B cell (primary cell): ENCODE results near the gene GYPA. TPM values are rescaled to one million over a fixed set of nuclear protein-coding genes. Genes with fewer than 3 reads are reported as not detected.
"Not testable (repeated sequence)": the region's sequence is repeated elsewhere in the genome, so short reads cannot be mapped to it uniquely, and the experiment has no call there.

Experiments
- ATAC-seq: fragments of 200-7000 bp; cut with Tn5 transposase; one replicate; pipeline ENCODE4 v1.10.0; 2021; ENCODE audit warnings: low read depth, mild to moderate bottlenecking, moderate number of reproducible peaks, moderate library complexity
- CTCF ChIA-PET: fragments of 350-600 bp; sonication (Branson Sonifier 250); formaldehyde crosslinking; loops from one replicate; lab custom pipeline; 2021; ENCODE audit warnings: antibody characterized with exemption, inconsistent platforms; lab: Charles Lee
- POLR2A ChIA-PET: fragments of 350-600 bp; sonication (Branson Sonifier 250); formaldehyde crosslinking; loops from one replicate; lab custom pipeline; 2021; ENCODE audit warnings: antibody characterized with exemption; lab: Charles Lee
- DNase-seq: peaks from one replicate; pipeline ENCODE4 v3.0.0; 2013
- H2AFZ ChIP-seq: 2 replicates; pipeline ENCODE4 v1.6.1; 2012; ENCODE audit warnings: mild to moderate bottlenecking, low read depth, low read length; ENCODE audit not compliant: insufficient read depth, poor library complexity, severe bottlenecking
- H3K27ac ChIP-seq, 2 donors: 1 replicate in 1 of 2; 2 replicates in 1 of 2; pipeline ENCODE4 v1.5.1; 2012 to 2013; ENCODE audit warnings: low read length in 2 of 2, mild to moderate bottlenecking in 2 of 2, moderate library complexity in 1 of 2
- H3K27me3 ChIP-seq, 4 experiments: fragments of 200-600 bp in 1 of 4; sonication (generic) in 1 of 4; replicated peaks in 1 of 4; 1 replicate in 2 of 4; 2 replicates in 2 of 4; pipeline versions ENCODE4 v1.6.1 to v1.7.0; 2013 to 2016; ENCODE audit warnings: low read length in 3 of 4, mild to moderate bottlenecking in 2 of 4, mixed read lengths in 1 of 4, moderate library complexity in 1 of 4; ENCODE audit not compliant: insufficient read depth in 4 of 4, control insufficient read depth in 3 of 4; ENCODE audit errors: control extremely low read depth in 1 of 4
- H3K36me3 ChIP-seq, 2 experiments: replicated peaks in 1 of 2; 1 replicate in 1 of 2; 2 replicates in 1 of 2; pipeline versions ENCODE4 v1.6.1 to v1.7.1; 2013; ENCODE audit warnings: low read length in 1 of 2; ENCODE audit not compliant: insufficient read depth in 2 of 2, control insufficient read depth in 1 of 2; ENCODE audit errors: control extremely low read depth in 1 of 2, extremely low read depth in 1 of 2
- H3K4me1 ChIP-seq, 2 donors: fragments of 200-600 bp in 1 of 2; sonication (generic) in 1 of 2; 1 replicate in 1 of 2; 2 replicates in 1 of 2; pipeline versions ENCODE4 v1.5.1 to v1.6.1; 2013 to 2017; ENCODE audit warnings: low read length in 2 of 2; ENCODE audit not compliant: control insufficient read depth in 2 of 2, insufficient read depth in 2 of 2
- H3K4me2 ChIP-seq: replicated peaks from 2 replicates; pipeline ENCODE3; 2012; ENCODE audit warnings: mild to moderate bottlenecking, low read depth, low read length; ENCODE audit not compliant: poor library complexity, severe bottlenecking
- H3K4me3 ChIP-seq, 5 experiments: fragments of 200-600 bp in 1 of 5; sonication (generic) in 1 of 5; 1 replicate in 3 of 5; 2 replicates in 2 of 5; pipeline versions ENCODE4 v1.5.1 to v1.7.0; 2011 to 2016; ENCODE audit warnings: low read length in 4 of 5, mild to moderate bottlenecking in 4 of 5, low read depth in 2 of 5, control low read depth in 1 of 5, moderate library complexity in 1 of 5; ENCODE audit not compliant: insufficient read depth in 1 of 5; ENCODE audit errors: control extremely low read depth in 1 of 5, extremely low read depth in 1 of 5
- H3K79me2 ChIP-seq: fragments of 200-600 bp; sonication (generic); one replicate; pipeline ENCODE4 v1.6.0; 2016; ENCODE audit warnings: low read length; ENCODE audit not compliant: control insufficient read depth, insufficient read depth
- H3K9ac ChIP-seq: fragments of 200-600 bp; sonication (generic); 2 replicates; pipeline ENCODE4 v1.6.1; 2017; ENCODE audit warnings: mild to moderate bottlenecking, low read length, moderate library complexity
- H3K9me3 ChIP-seq, 3 donors: one replicate each; pipeline versions ENCODE4 v1.6.1 to v1.7.1; 2013; ENCODE audit warnings: low read length in 2 of 3; ENCODE audit not compliant: control insufficient read depth in 2 of 3, insufficient read depth in 1 of 3; ENCODE audit errors: control extremely low read depth in 1 of 3
- H4K20me1 ChIP-seq: 2 replicates; pipeline ENCODE4 v1.6.0; 2012; ENCODE audit warnings: mild to moderate bottlenecking, low read length; ENCODE audit not compliant: insufficient read depth, control insufficient read depth, poor library complexity, severe bottlenecking
- H3K27ac Mint-ChIP-seq: one replicate; pipeline ENCODE4 v1.8.0; 2021; ENCODE audit warnings: mixed read lengths
- H3K27me3 Mint-ChIP-seq: one replicate; pipeline ENCODE4 v1.8.0; 2021; ENCODE audit warnings: mixed read lengths
- H3K4me1 Mint-ChIP-seq: one replicate; pipeline ENCODE4 v1.8.0; 2021; ENCODE audit warnings: mixed read lengths
- H3K4me3 Mint-ChIP-seq: one replicate; pipeline ENCODE4 v1.8.0; 2021; ENCODE audit warnings: mixed read lengths
- H3K9me3 Mint-ChIP-seq: one replicate; pipeline ENCODE4 v1.8.0; 2022; ENCODE audit warnings: mixed read lengths; ENCODE audit not compliant: insufficient read depth
- CTCF ChIP-seq: fragments of 200-600 bp; IDR thresholded peaks from one replicate; pipeline ENCODE4 v1.8.0; 2022; ENCODE audit warnings: antibody characterized with exemption, mild to moderate bottlenecking
- EZH2 ChIP-seq: IDR thresholded peaks from 2 replicates; pipeline ENCODE4 v1.6.1; 2012; ENCODE audit warnings: borderline replicate concordance, low read depth, mild to moderate bottlenecking, moderate library complexity, low read length; ENCODE audit not compliant: insufficient read depth, poor library complexity, severe bottlenecking
- WGBS: methylation state at CpG from one replicate; pipeline ENCODE4 v1.1.5; 2013; ENCODE audit warnings: missing lambda C conversion rate; ENCODE audit not compliant: insufficient coverage; 5-methylcytosine and 5-hydroxymethylcytosine counted together
- intact Hi-C: fragments of 100-400 bp; cut with micrococcal nuclease; formaldehyde crosslinking; loops from one replicate; pipeline ENCODE4 v1.10.0; 2022
- polyA plus RNA-seq: library from polyadenylated mRNA; depleted of rRNA; stranded (reverse); fragments of >200 nt; gene quantifications from 2 replicates; pipeline ENCODE4 v1.2.3, GENCODE V29; 2012
- total RNA-seq, 2 donors: library from RNA; stranded (reverse); fragments of 120-200 nt in 1 of 2; gene quantifications; 1 replicate in 1 of 2; 2 replicates in 1 of 2; pipeline versions ENCODE4 v1.2.3 to v1.2.4, GENCODE V29; 2013 to 2022

Gene GYPA
- total and polyA plus RNA-seq, 2 donors (not counting 1 experiment from before 2014, with no cell fraction given) = not detected

- DNase-seq, H4K20me1 ChIP-seq, H3K27me3 ChIP-seq, H3K9ac ChIP-seq, ATAC-seq, H2AFZ ChIP-seq, H3K9me3 Mint-ChIP-seq, H3K79me2 ChIP-seq, POLR2A ChIA-PET, H3K4me3 ChIP-seq, H3K27ac ChIP-seq, H3K4me2 ChIP-seq, H3K27ac Mint-ChIP-seq, H3K4me1 Mint-ChIP-seq, H3K4me1 ChIP-seq, H3K9me3 ChIP-seq, H3K4me3 Mint-ChIP-seq, CTCF ChIA-PET, H3K27me3 Mint-ChIP-seq, H3K36me3 ChIP-seq, intact Hi-C loops: not testable (repeated sequence)
- 100% methylated on average over 2 of the region's 3 CpGs for WGBS
Measured at GRCh38 chr4:144123269-144123668, 17.2 kb downstream of the GYPA start.

GRCh38 chr4:144119752-144120151 lies 20.8 kb downstream of the GYPA start:
- H3K36me3 ChIP-seq, H3K27ac ChIP-seq, H3K9me3 ChIP-seq, H3K79me2 ChIP-seq, H3K4me3 ChIP-seq, DNase-seq, H3K4me3 Mint-ChIP-seq, H3K4me1 ChIP-seq, H3K9me3 Mint-ChIP-seq, CTCF ChIA-PET, H4K20me1 ChIP-seq, H3K4me2 ChIP-seq, H3K27ac Mint-ChIP-seq, ATAC-seq, H3K27me3 ChIP-seq, H3K27me3 Mint-ChIP-seq, POLR2A ChIA-PET, H3K4me1 Mint-ChIP-seq, H3K9ac ChIP-seq, H2AFZ ChIP-seq, intact Hi-C loops: not testable (repeated sequence)
- WGBS = no CpG with 5 or more reads among the region's 5 CpGs

- intact Hi-C loops = no loop called here
- ATAC-seq (no peak), DNase-seq (no peak)
- Mint-ChIP-seq H3K27me3 (peaks cover 10% of the 10 kb centered on the region), H3K9me3 (no peaks in the 10 kb centered on the region), H3K4me3 (no peak overlapping the region), H3K27ac (no peak overlapping the region), H3K4me1 (peaks cover 4% of the 10 kb centered on the region)
- no peaks in the 10 kb centered on the region for H3K36me3 ChIP-seq
- no peaks in the 10 kb centered on the region for H3K27me3 ChIP-seq
- H3K9me3 ChIP-seq = no peaks in the 10 kb centered on the region
- H3K9ac ChIP-seq = no peak overlapping the region
- H4K20me1 ChIP-seq = no peaks in the 10 kb centered on the region
- ChIA-PET POLR2A (no interaction called here), CTCF (no interaction called here)
- no peak overlapping the region for H3K27ac ChIP-seq
- no peak overlapping the region for H3K4me3 ChIP-seq
- TF ChIP-seq CTCF (no peak), EZH2 (no peak)
- H3K4me2 ChIP-seq = no peak overlapping the region
- no peaks in the 10 kb centered on the region for H3K79me2 ChIP-seq
- WGBS = 77% methylated on average over 3 of the region's 4 CpGs
- no peaks in the 10 kb centered on the region for H3K4me1 ChIP-seq
- no peak overlapping the region for H2AFZ ChIP-seq
Measured at GRCh38 chr4:144115519-144115918, 25.0 kb downstream of the GYPA start.
